ENCODE results near the gene ZNF385B. TPM values are rescaled to one million over a fixed set of nuclear protein-coding genes. Genes with fewer than 3 reads are reported as not detected.

Gene ZNF385B
- total and polyA plus RNA-seq, 2 donors from 2014 or later = 5.9 to 10.9 TPM

DNA sequence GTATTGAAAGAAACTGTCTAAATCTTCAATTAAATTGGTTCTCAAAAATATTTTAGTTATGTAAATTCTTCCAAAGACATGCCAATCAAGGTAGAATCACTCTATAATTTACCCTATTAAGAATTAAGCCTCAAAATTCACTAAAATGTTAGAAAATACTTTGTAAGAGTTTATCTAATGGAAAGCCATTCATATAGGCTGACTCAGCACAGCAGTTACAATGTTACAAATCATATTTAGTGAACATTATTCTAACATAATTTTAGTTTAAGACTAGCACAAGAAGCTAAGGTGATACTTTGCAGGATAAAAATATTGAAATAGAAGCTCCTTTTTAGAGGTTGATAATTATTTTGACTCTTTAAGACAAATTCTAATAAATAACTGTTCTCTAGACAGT lies 137.0 kb downstream of the ZNF385B start:
- Histone ChIP-seq H3K27ac (ENCODE audit: low read depth in 2 of 2, low read length in 2 of 2) (no peak overlapping the region), H3K4me3 (ENCODE audit: low read length in 3 of 3) (no peak overlapping the region), H3K9ac (ENCODE audit: low read length in 3 of 3) (no peak overlapping the region), H3K27me3 (ENCODE audit: control insufficient read depth, insufficient read depth, low read length) (no peaks in the 10 kb centered on the region), H3K9me3 (ENCODE audit: control insufficient read depth in 2 of 3, insufficient read depth in 1 of 3, low read length in 3 of 3) (no peaks in the 10 kb centered on the region), H3K4me1 (ENCODE audit: control insufficient read depth in 2 of 3, insufficient read depth in 2 of 3, low read depth in 1 of 3, low read length in 3 of 3) (no peaks in the 10 kb centered on the region), H3K36me3 (ENCODE audit: control insufficient read depth in 2 of 3, insufficient read depth in 3 of 3, low read length in 3 of 3) (no peaks in the 10 kb centered on the region)
- FAIRE-seq = no peak
- no peak for DNase-seq
- intact Hi-C loops (cut with DNase I) = no loop called here
- TF ChIP-seq, protein P1, sequence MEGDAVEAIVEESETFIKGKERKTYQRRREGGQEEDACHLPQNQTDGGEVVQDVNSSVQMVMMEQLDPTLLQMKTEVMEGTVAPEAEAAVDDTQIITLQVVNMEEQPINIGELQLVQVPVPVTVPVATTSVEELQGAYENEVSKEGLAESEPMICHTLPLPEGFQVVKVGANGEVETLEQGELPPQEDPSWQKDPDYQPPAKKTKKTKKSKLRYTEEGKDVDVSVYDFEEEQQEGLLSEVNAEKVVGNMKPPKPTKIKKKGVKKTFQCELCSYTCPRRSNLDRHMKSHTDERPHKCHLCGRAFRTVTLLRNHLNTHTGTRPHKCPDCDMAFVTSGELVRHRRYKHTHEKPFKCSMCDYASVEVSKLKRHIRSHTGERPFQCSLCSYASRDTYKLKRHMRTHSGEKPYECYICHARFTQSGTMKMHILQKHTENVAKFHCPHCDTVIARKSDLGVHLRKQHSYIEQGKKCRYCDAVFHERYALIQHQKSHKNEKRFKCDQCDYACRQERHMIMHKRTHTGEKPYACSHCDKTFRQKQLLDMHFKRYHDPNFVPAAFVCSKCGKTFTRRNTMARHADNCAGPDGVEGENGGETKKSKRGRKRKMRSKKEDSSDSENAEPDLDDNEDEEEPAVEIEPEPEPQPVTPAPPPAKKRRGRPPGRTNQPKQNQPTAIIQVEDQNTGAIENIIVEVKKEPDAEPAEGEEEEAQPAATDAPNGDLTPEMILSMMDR (IDR thresholded peaks at IDR 0.05; ENCODE audit: borderline replicate concordance, extremely low read depth, insufficient read depth) = no peak

DNA sequence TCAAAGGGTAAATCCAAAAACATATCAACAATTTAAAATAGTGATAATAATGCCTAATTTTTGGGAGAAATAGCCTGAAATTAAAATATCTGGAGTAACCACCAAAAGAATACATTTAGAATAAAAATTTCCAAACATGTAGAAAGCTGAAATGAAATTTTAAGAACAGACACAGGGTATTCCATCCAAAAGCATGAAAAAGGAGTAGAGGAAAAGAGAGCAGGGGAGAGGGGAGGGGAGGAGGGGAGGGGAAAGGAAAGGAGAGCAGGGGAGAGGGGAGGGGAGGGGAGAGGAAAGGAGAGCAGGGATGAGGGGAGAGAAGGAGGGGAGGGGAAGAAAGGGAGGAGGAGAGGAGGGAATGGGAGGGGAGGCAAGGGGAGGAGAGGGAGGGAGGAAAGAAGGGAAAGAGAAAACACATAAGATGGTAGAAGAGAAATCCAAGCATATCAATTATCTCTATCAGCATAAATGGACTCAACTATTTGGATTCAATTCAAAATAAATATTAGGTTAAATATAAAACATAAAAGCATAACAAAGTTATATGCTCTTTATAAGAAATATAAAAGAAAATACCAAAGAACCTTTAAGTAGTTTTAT lies 141.1 kb downstream of the ZNF385B start:
- no peak overlapping the region for H3K27ac ChIP-seq (ENCODE audit: low read depth in 2 of 2, low read length in 2 of 2)
- H3K9ac ChIP-seq (ENCODE audit: low read length in 3 of 3) = no peak overlapping the region
- DNase-seq = no peak
- no peak overlapping the region for H3K4me3 ChIP-seq (ENCODE audit: low read length in 3 of 3)
- no peaks in the 10 kb centered on the region for H3K9me3 ChIP-seq (ENCODE audit: control insufficient read depth in 2 of 3, insufficient read depth in 1 of 3, low read length in 3 of 3)
- TF ChIP-seq, protein P1 (IDR thresholded peaks at IDR 0.05; ENCODE audit: borderline replicate concordance, extremely low read depth, insufficient read depth) = no peak
- intact Hi-C loops (cut with DNase I) = no loop called here
- H3K27me3 ChIP-seq (ENCODE audit: control insufficient read depth, insufficient read depth, low read length) = no peaks in the 10 kb centered on the region
- no peaks in the 10 kb centered on the region for H3K36me3 ChIP-seq (ENCODE audit: control insufficient read depth in 2 of 3, insufficient read depth in 3 of 3, low read length in 3 of 3)
- no peak for FAIRE-seq
- no peaks in the 10 kb centered on the region for H3K4me1 ChIP-seq (ENCODE audit: control insufficient read depth in 2 of 3, insufficient read depth in 2 of 3, low read depth in 1 of 3, low read length in 3 of 3)

DNA sequence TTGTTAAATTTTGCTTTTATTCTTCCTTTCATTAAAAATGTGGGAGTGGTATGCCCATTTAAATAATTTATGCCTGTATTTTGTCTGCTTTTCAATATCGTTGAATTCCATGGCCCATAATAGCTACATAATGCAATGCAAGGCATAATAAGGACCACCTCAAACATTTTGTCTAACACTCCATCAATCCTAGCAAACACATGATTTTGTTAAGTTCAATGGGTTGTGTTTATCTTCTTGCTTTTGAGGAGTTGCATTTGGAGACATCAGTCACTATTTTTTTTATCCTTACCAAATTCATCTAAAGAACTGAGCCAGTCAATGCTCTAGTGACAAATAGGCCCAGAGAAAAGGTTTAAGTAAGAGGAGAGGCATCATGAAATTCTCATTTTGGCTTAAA lies 145.5 kb downstream of the ZNF385B start:
- intact Hi-C loops (cut with DNase I) = no loop called here
- Histone ChIP-seq H3K4me3 (ENCODE audit: low read length in 3 of 3) (no peak overlapping the region), H3K27ac (ENCODE audit: low read depth in 2 of 2, low read length in 2 of 2) (no peak overlapping the region), H3K27me3 (ENCODE audit: control insufficient read depth, insufficient read depth, low read length) (no peaks in the 10 kb centered on the region), H3K9ac (ENCODE audit: low read length in 3 of 3) (no peak overlapping the region), H3K9me3 (ENCODE audit: control insufficient read depth in 2 of 3, insufficient read depth in 1 of 3, low read length in 3 of 3) (no peaks in the 10 kb centered on the region), H3K4me1 (ENCODE audit: control insufficient read depth in 2 of 3, insufficient read depth in 2 of 3, low read depth in 1 of 3, low read length in 3 of 3) (no peaks in the 10 kb centered on the region), H3K36me3 (ENCODE audit: control insufficient read depth in 2 of 3, insufficient read depth in 3 of 3, low read length in 3 of 3) (no peaks in the 10 kb centered on the region)
- TF ChIP-seq, protein P1 (IDR thresholded peaks at IDR 0.05; ENCODE audit: borderline replicate concordance, extremely low read depth, insufficient read depth) = no peak
- FAIRE-seq (no peak), DNase-seq (no peak)

DNA sequence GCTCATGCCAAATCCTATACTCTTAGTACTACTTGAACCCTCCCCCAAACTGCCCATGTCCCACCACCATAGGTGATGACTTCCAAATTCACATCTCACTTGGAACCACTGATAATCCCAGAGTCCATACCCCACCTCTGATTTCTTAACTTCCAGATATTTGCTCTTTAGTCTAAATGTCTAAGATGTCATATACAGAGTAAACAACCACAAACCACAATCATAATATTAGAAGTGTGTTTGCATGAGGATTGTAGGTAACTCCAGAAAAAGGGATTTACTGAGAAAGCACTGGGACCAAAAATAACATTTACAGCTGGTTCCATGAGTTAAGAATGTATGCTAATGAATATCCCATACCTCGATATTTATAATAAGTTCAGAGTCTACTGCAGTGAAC lies 146.2 kb downstream of the ZNF385B start:
- H3K9ac ChIP-seq (ENCODE audit: low read length in 3 of 3) = no peak overlapping the region
- FAIRE-seq = no peak
- no peaks in the 10 kb centered on the region for H3K4me1 ChIP-seq (ENCODE audit: control insufficient read depth in 2 of 3, insufficient read depth in 2 of 3, low read depth in 1 of 3, low read length in 3 of 3)
- H3K36me3 ChIP-seq (ENCODE audit: control insufficient read depth in 2 of 3, insufficient read depth in 3 of 3, low read length in 3 of 3) = no peaks in the 10 kb centered on the region
- no peaks in the 10 kb centered on the region for H3K27me3 ChIP-seq (ENCODE audit: control insufficient read depth, insufficient read depth, low read length)
- intact Hi-C loops (cut with DNase I) = no loop called here
- DNase-seq = no peak
- TF ChIP-seq, protein P1 (IDR thresholded peaks at IDR 0.05; ENCODE audit: borderline replicate concordance, extremely low read depth, insufficient read depth) = no peak
- no peaks in the 10 kb centered on the region for H3K9me3 ChIP-seq (ENCODE audit: control insufficient read depth in 2 of 3, insufficient read depth in 1 of 3, low read length in 3 of 3)
- H3K27ac ChIP-seq (ENCODE audit: low read depth in 2 of 2, low read length in 2 of 2) = no peak overlapping the region
- no peak overlapping the region for H3K4me3 ChIP-seq (ENCODE audit: low read length in 3 of 3)
